GM19397 (cell line): ENCODE results near the gene PID1.

Experiments used
- ATAC-seq: cut with Tn5 transposase; IDR thresholded peaks from one replicate; pipeline ENCODE4 v1.9.1; 2021; ENCODE audit warnings: mild to moderate bottlenecking, moderate library complexity; ENCODE audit not compliant: unreplicated experiment

The PID1 gene

DNA sequence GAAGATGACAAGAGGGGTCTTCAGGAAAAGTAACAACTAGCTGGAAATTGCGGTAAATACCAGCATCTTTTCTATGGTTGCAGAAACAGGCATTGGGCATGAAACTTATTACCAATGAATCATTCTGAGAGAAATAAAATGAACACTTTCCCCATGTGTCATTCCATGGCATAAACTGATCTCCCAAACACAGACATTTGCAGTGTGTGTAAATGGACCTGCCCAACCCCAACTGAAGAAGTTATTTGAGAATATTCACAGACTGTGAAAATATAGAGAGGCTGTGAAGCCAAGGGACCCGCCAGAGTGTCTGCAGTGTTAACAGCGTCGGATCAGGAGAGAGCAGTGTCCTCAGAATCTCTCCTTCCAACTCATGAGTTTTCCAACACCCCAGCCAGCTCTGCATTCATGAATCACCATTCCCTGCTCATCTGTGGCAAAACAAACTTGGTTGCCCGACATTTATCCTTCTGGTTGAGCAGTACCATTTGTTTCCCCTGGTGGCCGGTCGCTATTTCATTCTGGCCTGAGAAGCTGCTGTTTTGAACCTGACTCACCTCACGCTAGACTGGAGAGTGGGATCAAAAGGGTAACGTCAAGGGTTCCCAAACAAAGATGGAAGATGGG is 238.4 kb downstream of the PID1 start:
- ATAC-seq: no peak

DNA sequence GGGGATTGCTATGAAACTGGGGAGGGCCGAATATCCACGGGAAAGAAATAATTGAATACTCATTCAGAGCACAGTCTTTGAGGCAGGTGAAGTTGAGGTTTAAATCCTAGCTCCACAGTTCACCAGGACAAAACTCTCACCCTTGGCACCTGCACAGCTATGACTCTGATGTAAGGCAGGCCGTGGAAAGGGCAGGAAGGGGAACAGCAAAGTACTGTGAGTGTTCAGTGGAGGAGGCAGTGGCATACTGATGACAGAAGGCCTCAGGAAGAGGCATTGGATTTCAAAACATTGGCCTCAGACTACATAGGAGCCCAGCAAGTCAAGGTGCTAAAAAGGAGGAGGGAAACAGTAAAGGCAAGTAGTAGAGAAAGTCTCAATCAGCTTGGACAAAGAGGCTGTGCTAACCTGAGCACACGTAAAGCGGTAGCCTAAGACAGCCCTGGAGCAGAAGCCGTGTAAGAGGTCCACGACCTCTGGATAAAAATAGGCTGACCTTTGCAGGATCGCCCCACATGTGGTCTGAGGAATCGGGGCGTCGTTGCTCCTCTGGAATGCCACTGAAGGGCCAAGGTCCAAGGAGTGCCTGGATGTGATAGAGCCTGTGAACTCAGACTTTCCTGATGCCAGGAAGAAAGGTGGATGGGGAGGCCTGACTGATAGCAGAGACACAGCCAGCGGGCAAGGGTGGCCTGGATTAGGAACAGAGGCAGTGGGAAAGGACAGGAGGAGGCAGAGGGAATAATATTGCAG is 243.6 kb downstream of the PID1 start:
- no peak for ATAC-seq

DNA sequence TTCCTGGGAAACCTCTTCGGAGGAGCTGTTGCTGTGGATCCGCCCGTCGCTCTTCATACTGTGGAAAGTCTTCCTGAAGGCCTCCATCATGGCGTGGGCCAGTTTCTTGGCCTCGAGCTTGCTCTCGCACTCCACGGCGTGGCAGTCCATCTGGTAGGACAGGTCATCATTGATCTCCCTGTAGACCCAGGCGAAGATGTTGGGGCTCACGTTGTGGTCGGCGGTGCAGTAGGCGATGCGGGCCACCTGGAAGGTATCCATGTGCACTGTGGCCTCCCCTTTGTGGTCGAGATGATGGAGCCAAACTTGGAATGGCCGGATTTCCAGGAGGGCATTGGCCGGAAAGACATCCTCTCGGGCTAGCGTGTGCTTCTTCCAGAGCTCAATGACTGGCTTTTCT is 245.4 kb downstream of the PID1 start:
- no peak for ATAC-seq

DNA sequence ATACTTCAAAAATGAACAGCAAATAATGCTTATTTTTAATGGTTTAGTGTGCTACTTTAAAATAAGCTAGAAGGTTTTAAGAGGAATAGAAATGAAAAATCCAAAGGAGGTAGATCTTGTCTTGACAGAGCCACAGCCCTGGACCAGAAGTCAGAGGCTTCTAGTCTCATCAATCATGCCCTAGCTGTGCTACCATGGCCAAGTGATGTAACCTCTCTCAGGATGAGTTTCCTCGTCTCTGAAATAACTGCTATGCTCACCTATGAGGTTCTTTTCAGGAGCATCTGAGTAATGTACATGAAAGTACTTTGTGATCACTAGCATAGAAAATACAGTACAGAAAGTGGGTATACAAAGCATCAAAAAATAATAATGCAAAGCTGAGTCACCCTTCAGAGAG is 248.4 kb downstream of the PID1 start:
- ATAC-seq: no peak

DNA sequence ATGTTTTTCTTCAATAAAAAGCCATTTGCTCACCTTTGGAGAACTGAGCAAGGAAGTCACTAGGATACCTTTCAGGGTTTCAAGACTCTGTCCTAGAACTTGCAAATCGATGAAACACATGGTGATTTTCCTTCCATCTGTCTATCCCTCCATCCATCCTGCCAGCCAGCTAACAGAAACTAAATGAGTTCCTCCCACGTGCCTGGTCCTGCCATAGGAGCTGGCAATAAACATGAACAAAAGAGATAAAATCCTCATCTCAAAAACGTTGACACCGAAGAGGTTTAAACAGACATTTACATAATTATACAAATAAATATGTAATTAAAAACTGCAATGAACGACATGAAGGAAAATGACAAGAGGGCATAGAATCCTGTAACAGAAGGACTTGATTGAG is 249.0 kb downstream of the PID1 start:
- ATAC-seq: no peak

DNA sequence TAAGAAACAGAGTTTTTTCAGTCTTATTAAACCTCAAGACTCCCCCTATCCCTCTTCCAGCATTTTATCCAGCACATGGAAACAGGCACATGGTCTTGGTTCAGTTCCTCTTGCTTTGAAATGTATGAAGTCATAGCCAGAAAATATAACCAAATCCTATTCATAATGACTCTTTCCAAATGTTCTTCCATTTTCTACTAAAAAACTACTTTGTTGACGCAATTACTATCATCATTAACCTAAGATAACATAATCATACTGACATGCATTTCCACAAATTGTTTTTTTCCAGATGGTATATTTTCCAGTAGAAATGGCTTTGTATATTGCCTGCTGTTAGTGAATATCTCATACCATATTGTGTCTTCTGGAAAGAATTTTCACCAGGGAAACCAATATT is 261.3 kb downstream of the PID1 start:
- ATAC-seq: no peak

DNA sequence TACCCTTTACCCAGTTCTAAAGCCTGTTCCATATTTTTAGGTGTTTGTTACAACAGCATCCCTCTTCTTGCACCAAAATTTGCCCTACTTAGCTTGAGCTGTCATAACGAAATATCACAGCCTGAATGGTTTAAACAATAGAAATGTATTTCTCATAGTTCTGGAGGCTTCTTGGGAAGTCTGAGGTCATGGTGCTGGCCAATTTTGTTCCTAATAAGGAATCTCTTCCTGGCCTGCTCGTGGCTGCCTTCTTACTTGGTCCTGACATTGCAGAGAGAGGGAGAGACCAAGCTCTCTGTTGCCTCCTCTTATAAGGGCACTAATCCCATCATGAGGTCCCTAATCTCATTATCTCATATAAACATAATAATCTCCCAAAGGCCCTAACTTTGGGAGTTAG is 267.8 kb downstream of the PID1 start:
- no peak for ATAC-seq

DNA sequence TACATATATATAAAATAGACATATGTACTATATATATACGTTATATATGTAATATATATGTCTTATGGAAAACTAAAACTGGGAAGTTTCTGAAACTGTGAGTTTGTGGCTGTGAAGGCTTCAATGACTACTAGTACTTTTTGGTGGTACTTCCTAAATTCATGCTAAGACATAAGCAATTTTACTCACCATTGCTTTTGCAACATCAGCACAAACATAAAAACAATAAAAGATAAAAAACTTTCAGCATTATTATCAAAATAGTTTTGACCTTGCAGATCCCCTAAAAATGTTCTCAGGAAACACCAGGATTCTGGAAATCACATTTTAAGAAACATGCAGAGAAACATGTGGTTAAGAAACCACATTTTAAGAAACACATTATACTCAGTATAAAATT is 269.9 kb downstream of the PID1 start:
- ATAC-seq: no peak

DNA sequence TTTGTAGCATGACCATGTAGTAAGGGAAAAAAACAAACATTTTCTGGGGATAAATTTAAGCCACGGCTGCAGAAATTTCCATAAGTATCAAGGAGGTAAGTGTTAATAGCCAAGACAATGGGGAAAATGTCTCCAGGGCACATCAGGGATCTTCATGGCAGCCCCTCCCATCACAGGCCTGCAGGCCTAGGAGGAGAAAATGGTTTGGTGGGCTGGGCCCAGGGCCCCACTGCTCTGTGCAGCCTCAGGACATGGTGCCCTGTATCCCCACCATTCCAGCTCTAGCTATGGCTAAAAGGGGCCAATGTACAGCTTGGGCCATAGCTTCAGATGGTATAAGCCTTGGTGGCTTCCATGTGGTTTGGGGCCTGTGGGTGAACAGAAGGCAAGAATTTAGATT is 271.8 kb downstream of the PID1 start:
- ATAC-seq: no peak

DNA sequence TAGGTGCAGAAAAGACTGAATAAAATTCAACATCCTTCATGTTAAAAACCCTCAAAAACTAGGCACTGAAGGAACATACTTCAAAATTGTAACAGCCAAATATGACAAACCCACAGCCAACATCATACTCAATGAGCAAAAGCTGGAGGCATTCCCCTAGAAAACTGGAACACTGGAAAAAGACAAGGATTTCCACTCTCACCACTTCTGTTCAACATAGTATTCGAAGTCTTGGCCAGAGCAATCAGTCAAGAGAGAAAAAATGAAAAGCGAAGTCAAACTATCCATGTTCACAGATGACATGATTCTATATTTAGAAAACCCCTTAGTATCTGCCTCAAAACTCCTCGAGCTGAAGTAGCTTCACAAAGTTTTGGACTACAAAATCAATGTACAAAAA is 282.3 kb downstream of the PID1 start:
- no peak for ATAC-seq

DNA sequence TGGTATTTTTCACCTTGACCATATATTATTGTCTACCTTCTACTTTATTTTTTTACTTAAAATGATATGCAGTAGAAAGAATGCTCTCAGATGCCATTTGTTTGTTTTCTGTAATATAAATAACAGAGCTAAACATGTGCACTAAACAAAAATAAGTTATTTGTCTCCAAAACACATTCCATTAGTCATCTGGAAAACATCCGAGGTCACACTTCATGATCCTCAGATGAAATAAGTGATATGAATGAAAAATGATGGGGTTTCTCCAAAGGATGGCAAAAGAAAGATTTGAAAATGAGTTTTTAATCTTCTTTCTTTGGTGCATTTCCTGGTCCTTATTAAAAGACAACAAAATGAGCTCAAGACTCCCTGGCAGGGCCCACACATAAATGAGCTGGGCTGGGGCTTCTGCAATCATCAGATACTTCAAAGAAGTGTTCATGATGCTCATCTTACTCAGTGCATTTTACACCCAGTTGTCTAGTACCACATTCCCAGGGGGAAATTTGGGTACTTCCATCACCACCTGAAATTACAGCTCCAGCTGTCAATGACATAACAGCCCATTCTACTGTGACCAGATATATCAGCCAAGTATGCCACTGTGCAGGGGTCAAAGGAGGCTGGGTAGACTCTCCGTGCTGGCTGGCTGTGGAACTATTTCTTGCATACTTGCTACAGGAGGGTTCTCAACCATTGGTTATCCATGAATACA is 283.5 kb downstream of the PID1 start:
- ATAC-seq: no peak

DNA sequence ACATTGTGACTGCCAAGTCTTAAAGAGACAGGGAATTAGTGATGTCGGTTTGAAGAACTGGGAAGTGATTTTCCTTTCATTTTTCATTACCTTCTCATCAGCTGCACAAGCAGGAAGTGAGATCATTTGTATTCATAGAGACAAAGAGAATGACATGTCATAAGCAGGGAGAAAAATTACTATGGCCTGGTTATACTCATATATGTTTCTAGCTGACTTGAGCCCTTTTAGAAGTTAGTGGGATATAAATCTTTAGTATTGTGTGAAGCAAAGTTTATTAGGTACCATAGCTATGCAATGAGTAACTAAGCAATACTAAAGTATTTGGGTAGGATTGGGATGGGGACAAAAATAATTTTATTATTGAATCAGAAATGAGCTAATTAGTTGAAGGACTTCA is 284.1 kb downstream of the PID1 start:
- no peak for ATAC-seq

DNA sequence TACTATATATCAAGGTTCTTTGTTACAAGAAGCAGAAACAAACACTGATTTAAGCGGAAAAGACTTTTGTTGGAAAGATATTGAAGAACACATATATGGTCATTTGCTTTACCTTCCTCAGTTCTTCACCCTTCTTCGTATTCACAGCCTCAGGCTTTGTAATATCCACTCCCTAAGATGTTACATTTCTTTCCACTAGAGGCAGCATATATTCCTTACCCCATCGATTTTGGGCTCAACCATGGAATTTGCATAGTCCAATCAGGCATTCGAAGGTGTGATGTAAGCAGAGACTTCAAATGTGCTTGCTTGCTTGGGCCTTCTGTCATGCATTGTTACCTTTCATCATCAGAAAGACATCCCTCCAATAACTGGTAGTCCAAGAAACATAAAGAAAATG is 287.4 kb downstream of the PID1 start:
- ATAC-seq: no peak

DNA sequence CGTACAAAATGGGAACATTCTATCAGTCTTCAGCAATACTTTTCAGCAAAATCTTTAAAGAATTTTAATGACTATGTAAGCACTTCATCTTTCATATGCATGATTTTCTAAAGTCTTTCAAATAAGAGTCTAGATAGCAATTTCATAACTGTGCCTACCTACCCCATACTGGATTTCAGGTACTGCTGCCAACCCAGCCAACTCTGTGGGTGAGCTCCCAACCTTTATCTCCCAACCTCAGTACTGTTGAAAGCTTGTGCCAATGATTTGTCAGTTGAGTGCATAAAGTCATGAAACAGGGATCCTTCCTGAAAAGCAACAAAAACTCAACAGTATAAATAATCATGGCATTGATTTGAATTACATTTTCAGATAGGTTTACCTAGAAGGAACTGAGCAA is 296.9 kb downstream of the PID1 start:
- no peak for ATAC-seq
